Left lung (tissue), 10 donors: ENCODE data around the gene CHGA. TPM values are rescaled to one million over a fixed set of nuclear protein-coding genes. Genes with fewer than 3 reads are reported as not detected.

Source experiments
- ATAC-seq: fragments of 200-7000 bp; cut with Tn5 transposase; one replicate; pipeline ENCODE4 v1.9.1; 2020; ENCODE audit warnings: moderate library complexity
- DNase-seq, 4 donors: peaks; one replicate each; pipeline ENCODE4 v3.0.0-alpha.2; 2013 to 2020
- H3K27ac ChIP-seq, 2 donors: fragments of 200-600 bp; sonication (generic) in 1 of 2; one replicate each; pipeline versions ENCODE4 v1.5.0 to v1.8.0; 2020 to 2021
- H3K27me3 ChIP-seq, 2 donors: fragments of 200-600 bp; sonication (generic) in 1 of 2; one replicate each; pipeline versions ENCODE4 v1.5.0 to v1.8.0; 2020 to 2021
- H3K36me3 ChIP-seq, 2 donors: fragments of 200-600 bp; sonication (generic) in 1 of 2; one replicate each; pipeline versions ENCODE4 v1.5.0 to v1.8.0; 2020 to 2021
- H3K4me1 ChIP-seq, 2 donors: fragments of 200-600 bp; one replicate each; pipeline ENCODE4 v1.8.0; 2021
- H3K4me3 ChIP-seq, 2 donors: fragments of 200-600 bp; sonication (generic) in 1 of 2; one replicate each; pipeline versions ENCODE4 v1.5.0 to v1.8.0; 2020 to 2021; ENCODE audit warnings: mild to moderate bottlenecking in 1 of 2
- H3K9me3 ChIP-seq, 2 donors: fragments of 200-600 bp; sonication (generic) in 1 of 2; one replicate each; pipeline versions ENCODE4 v1.5.0 to v1.8.0; 2020 to 2021
- CTCF ChIP-seq, 2 donors: fragments of 200-600 bp; sonication (generic) in 1 of 2; IDR thresholded peaks; one replicate each; pipeline versions ENCODE4 v1.5.0 to v1.8.0; 2021; ENCODE audit warnings: antibody characterized with exemption in 2 of 2
- intact Hi-C, 2 donors: fragments of 100-400 bp; cut with DNase I; formaldehyde crosslinking; loops; one replicate each; pipeline versions ENCODE4 v1.11.2 to v1.14.2; 2022
- polyA plus RNA-seq, 6 donors: library from polyadenylated mRNA; unstranded; fragments of 120-200 nt; gene quantifications; one replicate each; pipeline ENCODE4 v1.2.1, GENCODE V29; 2013; ENCODE audit not compliant: insufficient read length in 6 of 6
- total RNA-seq, 2 donors: library from RNA; stranded (reverse); fragmentation: NEBNext Ultra II Directional; extraction: Animal tissue kit (Norgen Biotek cat#: 25700); gene quantifications; one replicate each; pipeline ENCODE4 v1.2.1, GENCODE V29; 2021
- donor health status: DM: no; HTN: yes; CAD: no.
- donor health status: DM: no; HTN: no; CAD: no.

The CHGA gene
- total and polyA plus RNA-seq, 8 donors, result 0.12 to 4.5 (median 3.1) TPM; not detected in 1

GRCh38 chr14:92964124-92965109 is 41.5 kb downstream of the CHGA start:
- no peak overlapping the region for H3K27ac ChIP-seq
- no peaks in the 10 kb centered on the region for H3K27me3 ChIP-seq
- ATAC-seq (peak; percentile 50), DNase-seq (peak in 1 of 4 donors; percentile 58)
- peaks cover 0 to 8% of the 10 kb centered on the region in 2 donors for H3K4me1 ChIP-seq
- no peaks in the 10 kb centered on the region for H3K9me3 ChIP-seq
- intact Hi-C loops, result no loop called here
- peaks cover 0 to 32% of the 10 kb centered on the region in 2 donors for H3K36me3 ChIP-seq
- no peak overlapping the region for H3K4me3 ChIP-seq
- TF ChIP-seq CTCF (IDR thresholded peaks at IDR 0.05), result no peak

- DNase-seq, result no peak
- ATAC-seq, result no peak
- Histone ChIP-seq H3K9me3 (no peaks in the 10 kb centered on the region), H3K36me3 (peaks cover 0 to 24% of the 10 kb centered on the region in 2 donors), H3K4me3 (no peak overlapping the region), H3K27me3 (no peaks in the 10 kb centered on the region), H3K4me1 (peaks cover 0 to 8% of the 10 kb centered on the region in 2 donors), H3K27ac (no peak overlapping the region)
- no peak for TF ChIP-seq CTCF (IDR thresholded peaks at IDR 0.05)
- intact Hi-C loops, result no loop called here
These were observed 42.3 kb downstream of the CHGA start for GRCh38 chr14:92965281-92965680.

- Histone ChIP-seq H3K27me3 (no peaks in the 10 kb centered on the region), H3K36me3 (peaks cover 0 to 2% of the 10 kb centered on the region in 2 donors), H3K4me1 (peaks cover 0 to 8% of the 10 kb centered on the region in 2 donors), H3K27ac (no peak overlapping the region), H3K9me3 (no peaks in the 10 kb centered on the region), H3K4me3 (no peak overlapping the region)
- intact Hi-C loops, result no loop called here
- no peak for TF ChIP-seq CTCF (IDR thresholded peaks at IDR 0.05)
- ATAC-seq, result no peak
- no peak for DNase-seq
These were observed 44.5 kb downstream of the CHGA start for GRCh38 chr14:92967346-92967926.

- Histone ChIP-seq H3K4me3 (no peak overlapping the region), H3K36me3 (no peaks in the 10 kb centered on the region), H3K27ac (no peak overlapping the region), H3K4me1 (peaks cover 6 to 8% of the 10 kb centered on the region in 2 donors), H3K27me3 (no peaks in the 10 kb centered on the region), H3K9me3 (no peaks in the 10 kb centered on the region)
- no peak for ATAC-seq
- TF ChIP-seq CTCF (IDR thresholded peaks at IDR 0.05), result no peak
- DNase-seq, result no peak
- intact Hi-C loops, result no loop called here
These were observed 45.5 kb downstream of the CHGA start for GRCh38 chr14:92968291-92969020.
